SKM-1 treated with dmso at 0.1 percent for 144 hours (cell line): ENCODE results near the gene DUSP14.
"Not testable (repeated sequence)": the region's sequence is repeated elsewhere in the genome, so short reads cannot be mapped to it uniquely, and the experiment has no call there.

ENCODE experiments used
- DNase-seq: peaks from one replicate; lab custom pipeline; 2025; ENCODE audit not compliant: unreplicated experiment; lab: John Stamatoyannopoulos, UW

Gene DUSP14, protein sequence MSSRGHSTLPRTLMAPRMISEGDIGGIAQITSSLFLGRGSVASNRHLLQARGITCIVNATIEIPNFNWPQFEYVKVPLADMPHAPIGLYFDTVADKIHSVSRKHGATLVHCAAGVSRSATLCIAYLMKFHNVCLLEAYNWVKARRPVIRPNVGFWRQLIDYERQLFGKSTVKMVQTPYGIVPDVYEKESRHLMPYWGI

DNA sequence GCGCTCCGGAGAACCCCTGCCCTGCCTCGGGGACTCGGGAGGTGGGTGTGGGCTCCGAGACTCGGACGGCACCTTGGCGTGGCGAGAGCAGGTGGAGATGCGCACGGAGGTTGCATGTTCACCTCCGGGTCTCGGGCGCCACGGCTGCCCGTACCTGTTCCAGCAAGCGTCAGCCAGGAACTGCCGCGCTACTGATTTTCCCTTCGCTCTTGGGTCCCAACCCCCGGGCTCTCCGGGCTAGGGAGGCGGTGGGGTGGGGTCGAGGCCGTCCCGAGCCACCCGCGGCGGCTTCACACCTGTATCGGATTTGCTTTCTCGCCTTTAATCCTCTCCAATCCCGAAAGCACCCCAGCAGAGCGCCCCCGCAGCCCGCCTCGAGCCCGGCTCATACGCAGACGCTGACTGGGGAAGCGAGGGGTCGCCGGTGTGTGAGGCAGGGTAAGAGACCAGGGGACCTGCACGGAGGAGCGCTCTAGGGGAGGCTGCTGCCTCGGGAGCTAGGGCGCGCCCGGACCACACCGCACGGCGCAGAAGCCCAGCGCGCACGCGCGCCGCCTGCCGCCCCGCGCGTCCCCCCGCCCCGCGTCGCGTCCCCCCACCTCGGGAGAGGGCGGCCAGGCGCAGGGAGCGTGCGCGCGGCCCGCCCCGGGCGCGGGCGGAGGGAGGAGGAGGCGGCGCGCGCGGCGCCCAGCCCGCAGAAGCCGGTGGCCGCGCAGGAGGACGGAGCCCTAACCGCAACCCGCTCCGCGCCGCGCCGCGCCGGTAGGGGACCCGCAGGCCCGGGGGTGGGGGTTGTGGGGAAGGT lies at the start of gene DUSP14:
DUSP14 (plus strand) TSS at position 695 of the 805 bp plus-strand sequence. CDS start 22,382 bp downstream, outside the sequence.
- peak; percentile 76 for DNase-seq

DNA sequence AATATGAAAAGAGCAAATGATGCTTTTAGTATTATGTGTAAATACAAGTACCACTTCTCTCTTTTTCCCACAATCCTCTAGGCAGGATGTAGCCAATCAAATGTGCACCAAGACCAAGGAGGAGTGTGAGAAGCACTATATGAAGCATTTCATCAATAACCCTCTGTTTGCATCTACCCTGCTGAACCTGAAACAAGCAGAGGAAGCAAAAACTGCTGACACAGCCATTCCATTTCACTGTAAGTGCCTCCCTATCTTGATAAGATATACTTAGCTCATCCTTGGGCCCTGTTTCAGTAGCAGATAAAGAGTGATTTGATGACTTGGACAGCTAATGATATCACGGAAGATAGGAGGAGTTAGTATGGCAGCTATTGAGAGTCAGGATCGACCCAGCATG lies 49.3 kb upstream of the DUSP14 start:
- DNase-seq, result no peak

DNA sequence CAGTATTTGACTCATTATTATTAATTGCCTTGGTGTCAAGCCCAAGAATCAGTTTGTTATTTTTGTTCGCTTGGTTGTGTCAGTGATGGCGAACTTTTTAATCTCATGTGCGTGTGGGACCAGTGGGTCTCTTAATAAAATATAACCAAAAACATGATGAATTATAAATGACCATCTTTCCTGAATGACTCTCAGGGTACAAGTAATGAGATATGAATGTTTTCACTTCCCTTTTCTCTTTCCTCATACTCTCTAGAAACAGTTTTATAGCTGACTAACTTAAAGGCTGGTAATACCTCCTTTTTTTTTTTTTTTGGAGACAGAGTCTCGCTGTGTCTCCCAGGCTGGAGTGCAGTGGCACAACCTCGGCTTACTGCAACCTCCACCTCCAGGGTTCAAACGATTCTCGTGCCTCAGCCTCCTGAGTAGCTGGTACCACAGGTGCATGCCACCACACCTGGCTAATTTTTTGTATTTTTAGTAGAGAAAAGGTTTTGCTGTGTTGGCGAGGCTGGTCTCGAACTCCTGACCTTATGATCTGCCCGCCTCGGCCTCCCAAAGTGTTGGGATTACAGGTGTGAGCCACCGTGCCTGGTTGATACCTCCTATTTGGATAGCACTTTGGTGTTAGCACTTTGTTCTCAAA lies 48.2 kb upstream of the DUSP14 start:
- not testable (repeated sequence) for DNase-seq

DNA sequence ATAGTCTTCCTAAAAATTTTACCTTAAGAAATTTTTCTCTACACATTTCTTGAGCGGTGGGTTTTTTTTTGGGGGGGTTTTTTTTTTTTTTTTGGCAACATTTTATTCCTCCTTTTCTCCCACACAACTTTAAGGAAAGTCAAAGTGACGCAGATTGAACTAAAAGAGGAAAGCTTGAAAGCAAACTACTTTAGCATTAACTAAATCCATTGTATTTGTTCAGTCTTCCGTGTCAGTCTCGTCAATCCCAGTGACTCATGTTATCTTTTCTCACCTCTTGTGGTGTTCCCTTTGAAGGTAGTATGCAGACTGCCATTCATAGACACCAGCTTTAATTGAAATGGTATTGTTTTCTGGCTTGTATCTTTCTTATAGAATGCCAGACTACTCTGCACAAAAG lies 43.7 kb upstream of the DUSP14 start:
- DNase-seq, result no peak

DNA sequence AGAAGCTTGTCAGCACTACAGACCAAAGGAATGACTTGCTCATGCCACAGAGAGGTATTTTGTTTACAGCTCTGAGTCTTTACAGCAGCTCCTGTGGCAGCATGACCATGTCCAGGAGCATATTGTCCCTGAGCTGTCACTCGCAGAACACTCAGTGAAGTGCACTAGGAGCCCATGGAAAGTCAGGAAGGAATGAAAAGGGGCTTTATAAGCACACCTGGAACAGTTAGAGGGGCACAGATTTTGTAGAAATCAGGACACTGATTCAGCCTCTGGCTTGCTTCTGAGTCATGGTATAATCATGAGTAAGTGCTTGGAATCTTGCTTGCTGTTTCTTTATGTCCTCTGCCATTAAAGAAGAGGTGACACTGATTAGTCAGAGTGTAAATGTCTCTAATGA lies 42.0 kb upstream of the DUSP14 start:
- DNase-seq, result no peak

DNA sequence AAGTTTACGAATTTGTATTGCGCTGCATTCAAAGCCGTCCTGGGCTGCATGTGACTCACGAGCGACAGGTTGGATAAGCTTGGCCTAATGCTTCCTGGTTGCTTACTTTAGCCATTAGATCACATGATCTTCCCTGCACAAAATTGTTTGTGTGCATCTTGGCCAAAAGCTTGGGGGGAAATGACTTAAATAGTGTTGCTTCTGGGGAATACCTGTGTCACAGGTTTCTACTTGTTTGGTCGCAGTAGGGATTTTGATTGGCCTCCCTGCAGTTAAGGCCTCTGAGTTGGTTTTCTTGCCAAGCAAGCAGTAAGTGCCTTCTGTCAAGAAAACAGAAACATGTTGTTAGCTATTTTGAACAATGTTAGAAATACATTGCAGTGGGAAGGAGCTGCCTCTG lies 39.6 kb upstream of the DUSP14 start:
- no peak for DNase-seq

GRCh38 chr17:37457801-37458200 lies 31.9 kb upstream of the DUSP14 start:
- not testable (repeated sequence) for DNase-seq

- no peak for DNase-seq
These were observed 30.9 kb upstream of the DUSP14 start for GRCh38 chr17:37458805-37459204.

DNA sequence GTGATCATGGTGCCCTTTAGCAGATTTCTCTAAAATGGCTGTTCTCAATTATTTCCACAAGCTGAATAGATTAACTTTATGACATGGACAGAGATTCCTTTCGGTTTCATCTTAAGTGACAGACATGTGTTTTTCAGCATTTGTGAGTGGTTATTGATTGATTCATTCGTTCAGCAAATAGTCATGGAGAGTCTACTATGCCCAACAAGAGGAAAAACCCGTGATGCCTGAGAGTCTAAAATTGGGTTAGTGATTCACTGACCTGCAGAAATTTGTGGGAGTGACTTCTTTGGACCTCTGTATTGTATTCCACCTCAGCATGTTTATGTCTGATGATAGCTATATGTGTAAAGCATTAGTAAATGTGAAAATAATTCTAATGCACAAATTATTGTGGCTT lies 28.0 kb upstream of the DUSP14 start:
- DNase-seq, result no peak

DNA sequence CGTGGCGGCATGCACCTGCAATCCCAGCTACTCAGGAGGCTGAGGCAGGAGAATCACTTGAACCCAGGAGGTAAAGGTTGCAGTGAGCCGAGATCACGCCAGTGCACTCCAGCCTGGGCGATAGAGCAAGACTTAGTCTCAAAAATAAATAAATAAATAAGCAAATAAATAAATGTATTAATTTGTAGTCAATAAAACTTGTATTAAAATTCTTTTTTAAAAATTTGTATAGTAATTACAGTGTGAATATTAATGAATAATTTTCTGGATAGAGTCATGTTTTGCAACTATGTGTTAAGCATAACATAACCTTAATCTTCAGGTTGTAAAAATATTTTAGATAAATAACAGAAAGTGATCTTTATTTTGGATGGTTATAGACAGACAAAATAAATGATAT lies 27.2 kb upstream of the DUSP14 start:
- no peak for DNase-seq

DNA sequence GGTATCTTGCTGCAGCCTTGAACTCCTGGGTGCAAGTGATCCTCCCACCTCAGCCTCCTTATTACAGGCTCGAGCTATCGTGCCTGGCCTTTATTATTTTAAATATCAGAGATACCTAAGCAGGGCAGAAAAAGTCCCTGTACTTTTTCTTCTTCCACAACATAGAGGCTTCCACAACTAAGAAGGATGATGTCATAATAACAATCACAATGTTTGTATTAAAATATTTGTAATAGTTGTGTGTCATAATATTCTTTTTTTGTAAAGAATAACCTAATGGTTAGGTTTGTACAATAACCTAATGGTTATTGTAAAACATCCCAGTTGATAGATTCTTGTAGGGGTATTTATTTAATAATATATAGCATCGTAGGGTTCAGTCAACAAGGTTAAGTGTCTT lies 26.7 kb upstream of the DUSP14 start:
- DNase-seq, result no peak

GRCh38 chr17:37465069-37465616 lies 24.5 kb upstream of the DUSP14 start:
- DNase-seq, result no peak

DNA sequence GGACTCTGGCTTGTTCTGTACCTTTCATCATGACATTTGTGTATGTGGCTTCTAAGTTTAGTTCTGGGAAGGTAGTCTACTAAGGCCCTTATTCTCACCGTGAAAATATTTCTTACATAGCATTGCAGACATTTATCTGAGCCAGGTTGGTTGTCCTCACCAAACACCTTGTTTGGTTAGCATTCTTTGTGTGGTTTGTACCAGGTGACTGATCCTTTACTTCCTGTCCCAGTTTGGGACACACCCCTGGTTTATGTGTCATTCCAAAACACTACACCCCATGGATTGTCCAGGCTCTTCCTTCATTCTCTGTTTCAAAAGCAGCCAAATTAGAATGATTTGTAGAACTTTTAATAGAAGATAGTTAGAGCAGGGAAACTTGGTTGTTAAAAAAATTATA lies 23.2 kb upstream of the DUSP14 start:
- DNase-seq, result no peak

- DNase-seq, result no peak
These were observed 19.5 kb upstream of the DUSP14 start for GRCh38 chr17:37470181-37470580.

- DNase-seq, result peak; percentile 59
These were observed 13.8 kb upstream of the DUSP14 start for GRCh38 chr17:37475731-37476420.

DNA sequence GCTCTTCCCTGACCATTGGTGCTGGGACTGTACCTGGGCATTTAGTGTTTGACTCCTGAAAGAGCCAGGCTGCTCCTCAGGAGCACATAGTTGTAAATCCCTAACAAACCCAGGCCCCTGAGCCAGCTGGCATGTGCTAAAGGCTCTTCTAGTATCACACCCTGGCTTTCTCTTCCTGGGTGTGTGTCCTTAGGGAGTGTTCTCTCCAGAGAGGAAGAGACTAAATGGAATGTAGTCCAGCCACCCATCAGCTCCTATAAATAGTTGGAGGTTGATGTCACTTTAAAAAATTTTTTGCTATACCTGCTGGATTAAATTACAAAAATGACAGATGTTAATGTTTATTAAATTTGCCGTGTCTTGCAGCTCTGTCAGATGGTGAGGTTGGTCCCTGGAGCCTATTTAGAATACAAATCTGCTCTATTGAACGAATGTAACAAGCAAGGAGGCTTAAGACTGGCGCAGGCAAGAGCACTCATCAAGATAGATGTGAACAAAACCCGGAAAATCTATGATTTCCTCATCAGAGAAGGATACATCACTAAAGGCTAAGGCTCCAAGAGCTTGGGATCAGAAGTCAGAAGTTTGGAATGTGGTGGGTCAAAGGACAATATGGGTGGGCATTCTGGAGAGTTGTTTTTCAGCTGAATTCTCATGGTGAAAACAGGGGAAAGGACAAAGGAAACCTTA lies 13.1 kb upstream of the DUSP14 start:
- DNase-seq, result no peak

DNA sequence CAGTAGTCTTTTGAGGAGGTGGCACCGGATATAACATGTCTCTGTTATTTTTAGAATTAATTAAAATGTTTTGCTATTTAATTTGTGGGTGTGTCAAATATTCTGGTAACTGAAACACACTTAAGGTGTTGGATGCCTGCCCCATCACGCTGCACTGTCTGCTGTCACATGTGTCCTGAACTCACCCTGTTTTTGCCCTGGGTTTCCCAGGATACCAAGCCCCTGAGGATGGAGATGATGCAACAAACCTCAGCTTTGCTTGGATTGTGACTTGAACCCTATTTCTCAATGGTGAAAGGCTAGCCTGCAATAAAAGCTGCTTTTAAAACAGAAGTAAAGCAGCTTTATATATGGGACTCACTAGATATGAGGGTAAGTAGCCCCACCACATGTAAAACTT lies 11.5 kb upstream of the DUSP14 start:
- DNase-seq, result no peak

DNA sequence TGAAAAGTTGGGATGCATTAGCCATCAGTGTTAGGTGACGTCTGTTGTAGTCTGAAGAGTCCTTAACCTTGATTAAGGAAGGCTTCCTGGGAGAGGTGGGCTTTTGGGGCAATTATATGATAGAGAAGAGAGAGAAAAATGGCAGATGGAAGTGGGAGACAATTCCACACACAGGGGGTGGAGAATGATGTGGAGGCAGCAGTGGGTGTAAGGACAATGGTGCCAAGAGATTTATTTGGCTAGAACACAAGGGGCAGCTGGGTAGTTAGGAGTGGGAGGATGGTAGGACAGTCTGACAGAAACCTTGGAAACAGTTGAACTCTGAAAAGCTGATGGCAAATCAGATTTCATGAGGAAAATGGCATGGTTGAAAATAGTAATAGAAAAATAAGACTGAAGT lies 10.7 kb upstream of the DUSP14 start:
- DNase-seq, result no peak

DNA sequence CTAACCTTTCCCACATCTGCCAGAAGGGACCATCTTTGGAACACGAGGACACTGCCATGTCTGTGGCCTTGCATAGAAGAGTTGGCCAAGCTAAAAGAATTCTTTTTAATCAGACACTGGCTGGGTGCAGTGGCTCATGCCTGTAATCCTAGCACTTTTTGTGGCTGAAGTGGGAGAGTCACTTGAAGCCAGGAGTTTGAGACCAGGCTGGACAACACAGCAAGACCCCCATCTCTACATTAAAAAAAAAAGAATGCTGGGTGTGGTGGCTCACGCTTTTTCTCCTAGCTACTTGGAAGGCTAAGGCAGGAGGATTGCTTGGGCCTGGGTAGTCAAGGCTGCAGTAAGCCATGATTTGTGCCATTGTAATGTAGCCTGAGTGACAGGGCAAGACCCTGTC lies 9.3 kb upstream of the DUSP14 start:
- no peak for DNase-seq

GRCh38 chr17:37481001-37481665 lies 8.6 kb upstream of the DUSP14 start:
- no peak for DNase-seq
